Measurements from ENCODE around the gene NPEPPS.

The NPEPPS gene

GRCh38 chr17:47643116-47643515 is 112.2 kb downstream of the NPEPPS start:
- FAIRE-seq: no peak

GRCh38 chr17:47644324-47644723 is 113.4 kb downstream of the NPEPPS start:
- no peak for DNase-seq (ENCODE audit: insufficient read length, low spot score)
- no peak for TF ChIP-seq CTCF (IDR thresholded peaks at IDR 0.05; ENCODE audit: insufficient read depth, missing control alignments)
- FAIRE-seq: no peak

More at GRCh38 chr17:47643116-47643515, 112.2 kb downstream of the NPEPPS start:
- no peak for TF ChIP-seq CTCF (IDR thresholded peaks at IDR 0.05; ENCODE audit: insufficient read depth, missing control alignments)
- DNase-seq (ENCODE audit: insufficient read length, low spot score): no peak

- DNase-seq (ENCODE audit: insufficient read length, low spot score): no peak
- TF ChIP-seq CTCF (IDR thresholded peaks at IDR 0.05; ENCODE audit: insufficient read depth, missing control alignments): no peak
- FAIRE-seq: no peak
These were observed 118.5 kb downstream of the NPEPPS start, which contains the start of gene KPNB1 for GRCh38 chr17:47649153-47649971. Gene KPNB1, plus strand, starts transcription at chr17:47649919. Its CDS starts 326 bp downstream, at chr17:47650245.

GRCh38 chr17:47649972-47650524 is 119.1 kb downstream of the NPEPPS start:
- DNase-seq (ENCODE audit: insufficient read length, low spot score) (no peak), FAIRE-seq (no peak)
- TF ChIP-seq CTCF (IDR thresholded peaks at IDR 0.05; ENCODE audit: insufficient read depth, missing control alignments): no peak

- peak; percentile 68 for DNase-seq (ENCODE audit: insufficient read length, low spot score)
- FAIRE-seq: no peak
- no peak for TF ChIP-seq CTCF (IDR thresholded peaks at IDR 0.05; ENCODE audit: insufficient read depth, missing control alignments)
These were observed 119.9 kb downstream of the NPEPPS start for GRCh38 chr17:47650525-47651522.

- no peak for TF ChIP-seq CTCF (IDR thresholded peaks at IDR 0.05; ENCODE audit: insufficient read depth, missing control alignments)
- FAIRE-seq: no peak
- DNase-seq (ENCODE audit: insufficient read length, low spot score): no peak
These were observed 120.8 kb downstream of the NPEPPS start for GRCh38 chr17:47651704-47652103.

All from D721Med (cell line).